ENCODE data around the gene CAMSAP1. TPM values are rescaled to one million over a fixed set of nuclear protein-coding genes. Genes with fewer than 3 reads are reported as not detected.

Gene CAMSAP1
- total RNA-seq, 1 donor from 2014 or later: 34.8 TPM

- H3K4me1 ChIP-seq (ENCODE audit: insufficient read depth, low read length): no peaks in the 10 kb centered on the region
Measured at GRCh38 chr9:135770771-135771170, 136.6 kb downstream of the CAMSAP1 start.

GRCh38 chr9:135770203-135770535 lies 137.2 kb downstream of the CAMSAP1 start:
- H3K27ac ChIP-seq (ENCODE audit: low read depth, low read length): no peak overlapping the region
- H4K20me1 ChIP-seq (ENCODE audit: insufficient read depth, low read length): no peaks in the 10 kb centered on the region
- TF ChIP-seq CTCF (IDR thresholded peaks at IDR 0.05; ENCODE audit: insufficient read depth, low read depth, low read length): no peak
- no peak for TF ChIP-seq EZH2 (IDR thresholded peaks at IDR 0.05; ENCODE audit: insufficient read depth, low read length)
- Mint-ChIP-seq H3K4me1 (ENCODE audit: low read depth, unreplicated experiment) (no peaks in the 10 kb centered on the region), H3K36me3 (ENCODE audit: low read depth, unreplicated experiment) (no peaks in the 10 kb centered on the region), H3K27me3 (ENCODE audit: low read depth, unreplicated experiment) (peaks cover 4% of the 10 kb centered on the region), H3K27ac (ENCODE audit: unreplicated experiment) (no peak overlapping the region), H3K4me3 (ENCODE audit: unreplicated experiment) (no peak overlapping the region), H3K9me3 (ENCODE audit: unreplicated experiment) (peaks cover 8% of the 10 kb centered on the region)
- no peak overlapping the region for H3K4me3 ChIP-seq (ENCODE audit: insufficient read depth, low read depth, low read length)
- H3K79me2 ChIP-seq (ENCODE audit: insufficient read depth, low read length): no peaks in the 10 kb centered on the region
- no peak for FAIRE-seq
- no peaks in the 10 kb centered on the region for H3K4me1 ChIP-seq (ENCODE audit: insufficient read depth, low read length)
- no peak overlapping the region for H3K9ac ChIP-seq (ENCODE audit: low read length)
- H3K27me3 ChIP-seq (ENCODE audit: insufficient read depth, low read length): no peaks in the 10 kb centered on the region
- H3K9me3 ChIP-seq (ENCODE audit: insufficient read depth, low read depth, low read length): peaks cover 12% of the 10 kb centered on the region
- no peak for DNase-seq (ENCODE audit: low read depth)
- no peak overlapping the region for H3K4me2 ChIP-seq (ENCODE audit: low read length)
- H2AFZ ChIP-seq (ENCODE audit: low read depth, low read length): no peak overlapping the region
- no peaks in the 10 kb centered on the region for H3K36me3 ChIP-seq (ENCODE audit: insufficient read depth, low read length)

More at GRCh38 chr9:135770771-135771170, 136.6 kb downstream of the CAMSAP1 start:
- H3K4me2 ChIP-seq (ENCODE audit: low read length): no peak overlapping the region
- no peak overlapping the region for H3K27ac ChIP-seq (ENCODE audit: low read depth, low read length)
- Mint-ChIP-seq H3K4me1 (ENCODE audit: low read depth, unreplicated experiment) (no peaks in the 10 kb centered on the region), H3K36me3 (ENCODE audit: low read depth, unreplicated experiment) (no peaks in the 10 kb centered on the region), H3K4me3 (ENCODE audit: unreplicated experiment) (no peak overlapping the region), H3K9me3 (ENCODE audit: unreplicated experiment) (peaks cover 7% of the 10 kb centered on the region), H3K27me3 (ENCODE audit: low read depth, unreplicated experiment) (peaks cover 10% of the 10 kb centered on the region), H3K27ac (ENCODE audit: unreplicated experiment) (no peak overlapping the region)
- H3K9ac ChIP-seq (ENCODE audit: low read length): no peak overlapping the region
- FAIRE-seq: no peak
- no peak overlapping the region for H3K4me3 ChIP-seq (ENCODE audit: insufficient read depth, low read depth, low read length)
- no peaks in the 10 kb centered on the region for H4K20me1 ChIP-seq (ENCODE audit: insufficient read depth, low read length)
- no peaks in the 10 kb centered on the region for H3K27me3 ChIP-seq (ENCODE audit: insufficient read depth, low read length)
- H3K9me3 ChIP-seq (ENCODE audit: insufficient read depth, low read depth, low read length): peaks cover 12% of the 10 kb centered on the region
- no peaks in the 10 kb centered on the region for H3K79me2 ChIP-seq (ENCODE audit: insufficient read depth, low read length)
- TF ChIP-seq EZH2 (IDR thresholded peaks at IDR 0.05; ENCODE audit: insufficient read depth, low read length): no peak
- TF ChIP-seq CTCF (IDR thresholded peaks at IDR 0.05; ENCODE audit: insufficient read depth, low read depth, low read length): no peak
- H3K36me3 ChIP-seq (ENCODE audit: insufficient read depth, low read length): no peaks in the 10 kb centered on the region
- DNase-seq (ENCODE audit: low read depth): no peak
- H2AFZ ChIP-seq (ENCODE audit: low read depth, low read length): no peak overlapping the region

- Histone ChIP-seq H3K4me2 (ENCODE audit: low read length) (no peak overlapping the region), H4K20me1 (ENCODE audit: insufficient read depth, low read length) (no peaks in the 10 kb centered on the region), H3K9ac (ENCODE audit: low read length) (no peak overlapping the region), H3K27ac (ENCODE audit: low read depth, low read length) (no peak overlapping the region), H3K27me3 (ENCODE audit: insufficient read depth, low read length) (no peaks in the 10 kb centered on the region), H3K79me2 (ENCODE audit: insufficient read depth, low read length) (no peaks in the 10 kb centered on the region), H3K4me3 (ENCODE audit: insufficient read depth, low read depth, low read length) (no peak overlapping the region), H2AFZ (ENCODE audit: low read depth, low read length) (no peak overlapping the region), H3K36me3 (ENCODE audit: insufficient read depth, low read length) (no peaks in the 10 kb centered on the region), H3K9me3 (ENCODE audit: insufficient read depth, low read depth, low read length) (peaks cover 12% of the 10 kb centered on the region), H3K4me1 (ENCODE audit: insufficient read depth, low read length) (no peaks in the 10 kb centered on the region)
- Mint-ChIP-seq H3K36me3 (ENCODE audit: low read depth, unreplicated experiment) (no peaks in the 10 kb centered on the region), H3K4me1 (ENCODE audit: low read depth, unreplicated experiment) (no peaks in the 10 kb centered on the region), H3K9me3 (ENCODE audit: unreplicated experiment) (peaks cover 9% of the 10 kb centered on the region), H3K4me3 (ENCODE audit: unreplicated experiment) (no peak overlapping the region), H3K27ac (ENCODE audit: unreplicated experiment) (no peak overlapping the region), H3K27me3 (ENCODE audit: low read depth, unreplicated experiment) (peaks cover 4% of the 10 kb centered on the region)
- DNase-seq (ENCODE audit: low read depth) (no peak), FAIRE-seq (no peak)
- TF ChIP-seq CTCF (IDR thresholded peaks at IDR 0.05; ENCODE audit: insufficient read depth, low read depth, low read length): no peak
- TF ChIP-seq EZH2 (IDR thresholded peaks at IDR 0.05; ENCODE audit: insufficient read depth, low read length): no peak
Measured at GRCh38 chr9:135769489-135770202, 137.7 kb downstream of the CAMSAP1 start.
